Panc1 (cell line): Measurements from ENCODE around the gene HES2.
"Not testable (repeated sequence)": the region's sequence is repeated elsewhere in the genome, so short reads cannot be mapped to it uniquely, and the experiment has no call there.

ENCODE experiments used
- CTCF ChIP-seq: fragments of 450-650 bp; IDR thresholded peaks from 2 replicates; pipeline ENCODE4 v1.5.1; 2017; ENCODE audit warnings: mild to moderate bottlenecking
- POLR2AphosphoS5 ChIP-seq: IDR thresholded peaks from 2 replicates; pipeline ENCODE4 v1.6.1; 2012; ENCODE audit warnings: mild to moderate bottlenecking, low read depth, low read length, moderate library complexity

GRCh38 chr1:6445929-6446328 is 26.2 kb upstream of the HES2 start:
- not testable (repeated sequence) for TF ChIP-seq CTCF, POLR2AphosphoS5
